Measurements from ENCODE around the gene ANXA1.

GRCh38 chr9:73141282-73141681 is 10.4 kb upstream of the ANXA1 start:
- TF ChIP-seq, protein P1, sequence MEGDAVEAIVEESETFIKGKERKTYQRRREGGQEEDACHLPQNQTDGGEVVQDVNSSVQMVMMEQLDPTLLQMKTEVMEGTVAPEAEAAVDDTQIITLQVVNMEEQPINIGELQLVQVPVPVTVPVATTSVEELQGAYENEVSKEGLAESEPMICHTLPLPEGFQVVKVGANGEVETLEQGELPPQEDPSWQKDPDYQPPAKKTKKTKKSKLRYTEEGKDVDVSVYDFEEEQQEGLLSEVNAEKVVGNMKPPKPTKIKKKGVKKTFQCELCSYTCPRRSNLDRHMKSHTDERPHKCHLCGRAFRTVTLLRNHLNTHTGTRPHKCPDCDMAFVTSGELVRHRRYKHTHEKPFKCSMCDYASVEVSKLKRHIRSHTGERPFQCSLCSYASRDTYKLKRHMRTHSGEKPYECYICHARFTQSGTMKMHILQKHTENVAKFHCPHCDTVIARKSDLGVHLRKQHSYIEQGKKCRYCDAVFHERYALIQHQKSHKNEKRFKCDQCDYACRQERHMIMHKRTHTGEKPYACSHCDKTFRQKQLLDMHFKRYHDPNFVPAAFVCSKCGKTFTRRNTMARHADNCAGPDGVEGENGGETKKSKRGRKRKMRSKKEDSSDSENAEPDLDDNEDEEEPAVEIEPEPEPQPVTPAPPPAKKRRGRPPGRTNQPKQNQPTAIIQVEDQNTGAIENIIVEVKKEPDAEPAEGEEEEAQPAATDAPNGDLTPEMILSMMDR (IDR thresholded peaks at IDR 0.05), result no peak
- TF ChIP-seq POLR2A (IDR thresholded peaks at IDR 0.05) (no peak), POLR2AphosphoS5 (IDR thresholded peaks at IDR 0.05; ENCODE audit: insufficient read depth in 1 of 2, low read depth in 1 of 2) (no peak)
